Left renal pelvis (tissue), 4 donors: ENCODE results near the gene CCDC32. TPM values are rescaled to one million over a fixed set of nuclear protein-coding genes. Genes with fewer than 3 reads are reported as not detected.

Source experiments
- DNase-seq, 4 donors: peaks; one replicate each; pipeline ENCODE4 v3.0.0-alpha.2; 2013; ENCODE audit warnings: low read depth in 4 of 4, low spot score in 3 of 4
- polyA plus RNA-seq, 4 donors: library from polyadenylated mRNA; unstranded; fragments of 120-200 nt; gene quantifications; one replicate each; pipeline ENCODE4 v1.2.1, GENCODE V29; 2013; ENCODE audit not compliant: insufficient read length in 4 of 4

The CCDC32 gene
- polyA plus RNA-seq, 4 donors = 23.3 to 27.0 (median 26.0) TPM

- DNase-seq = no peak
Measured at GRCh38 chr15:40525855-40526254, 39.0 kb downstream of the CCDC32 start.

GRCh38 chr15:40523611-40524010 lies 41.2 kb downstream of the CCDC32 start:
- no peak for DNase-seq

- DNase-seq = no peak
Measured at GRCh38 chr15:40516322-40516721, 48.5 kb downstream of the CCDC32 start.

GRCh38 chr15:40513609-40514008 lies 51.2 kb downstream of the CCDC32 start:
- DNase-seq = no peak

- DNase-seq = no peak
Measured at GRCh38 chr15:40512440-40512839, 52.4 kb downstream of the CCDC32 start.

GRCh38 chr15:40511472-40512133 lies 53.2 kb downstream of the CCDC32 start:
- peak in 1 of 4 donors; percentile 26 for DNase-seq

- DNase-seq = peak in 1 of 4 donors; percentile 3
Measured at GRCh38 chr15:40511093-40511471, 53.8 kb downstream of the CCDC32 start.

- no peak for DNase-seq
Measured at GRCh38 chr15:40510201-40510600, 54.6 kb downstream of the CCDC32 start.

GRCh38 chr15:40508216-40508615 lies 56.6 kb downstream of the CCDC32 start:
- no peak for DNase-seq

GRCh38 chr15:40506964-40507571 lies 57.8 kb downstream of the CCDC32 start:
- peak in 3 of 4 donors; percentile 64 to 76 (median 66) for DNase-seq

Other genes starting within 250 kb of the CCDC32 start
- gene INAFM2, start 241.3 kb downstream of the CCDC32 start, polyA plus RNA-seq = 10 to 100 TPM; 13.1 to 22.2 (median 18.3) TPM
- gene CCDC9B, start 224.1 kb downstream of the CCDC32 start, polyA plus RNA-seq = 10 to 100 TPM in 1 of 4 donors, 1 to 10 TPM in 3; 2.0 to 13.8 (median 4.9) TPM
- not detected for gene PHGR1, start 214.0 kb downstream of the CCDC32 start, polyA plus RNA-seq
- gene DISP2, start 206.8 kb downstream of the CCDC32 start, polyA plus RNA-seq = 1 to 10 TPM in 1 of 4 donors, under 1 TPM in 3; 0.11 to 4.6 (median 0.48) TPM
- gene KNSTRN, start 182.3 kb downstream of the CCDC32 start, polyA plus RNA-seq = 10 to 100 TPM; 24.1 to 38.5 (median 32.8) TPM
- gene IVD, start 159.2 kb downstream of the CCDC32 start, polyA plus RNA-seq = 10 to 100 TPM; 56.6 to 99.2 (median 67.1) TPM
- 10 to 100 TPM; 13.0 to 27.3 (median 21.4) TPM for gene BAHD1, start 124.1 kb downstream of the CCDC32 start, polyA plus RNA-seq
- 10 to 100 TPM; 35.3 to 56.7 (median 38.2) TPM for gene CHST14, start 94.1 kb downstream of the CCDC32 start, polyA plus RNA-seq
- gene RPUSD2, start 4.3 kb upstream of the CCDC32 start, polyA plus RNA-seq = 10 to 100 TPM in 2 of 4 donors, 1 to 10 TPM in 2; 8.5 to 12.7 (median 9.8) TPM
- 10 to 100 TPM; 17.9 to 21.6 (median 19.3) TPM for gene KNL1, start 29.2 kb upstream of the CCDC32 start, polyA plus RNA-seq
- gene RAD51, start 130.1 kb upstream of the CCDC32 start, polyA plus RNA-seq = 10 to 100 TPM; 10.7 to 14.9 (median 13.3) TPM
- 10 to 100 TPM; 30.6 to 45.6 (median 39.7) TPM for gene RMDN3, start 190.2 kb upstream of the CCDC32 start, polyA plus RNA-seq
- 10 to 100 TPM in 3 of 4 donors, 1 to 10 TPM in 1; 6.9 to 47.2 (median 29.5) TPM for gene GCHFR, start 199.0 kb upstream of the CCDC32 start, polyA plus RNA-seq
- gene C15orf62, start 204.9 kb upstream of the CCDC32 start, polyA plus RNA-seq = 1 to 10 TPM; 1.5 to 4.6 (median 2.0) TPM
- 10 to 100 TPM; 22.4 to 31.4 (median 26.6) TPM for gene ZFYVE19, start 242.0 kb upstream of the CCDC32 start, polyA plus RNA-seq
- 10 to 100 TPM; 33.8 to 42.6 (median 37.6) TPM for gene DNAJC17, start 242.4 kb upstream of the CCDC32 start, polyA plus RNA-seq